HG03095 (cell line): ENCODE data around the gene IFT43.
"Not testable (repeated sequence)": the region's sequence is repeated elsewhere in the genome, so short reads cannot be mapped to it uniquely, and the experiment has no call there.

ENCODE experiments used
- ATAC-seq: cut with Tn5 transposase; IDR thresholded peaks from one replicate; pipeline ENCODE4 v1.9.1; 2021; ENCODE audit warnings: moderate library complexity; ENCODE audit not compliant: unreplicated experiment

IFT43 gene

GRCh38 chr14:76009627-76010026, 24.1 kb downstream of the IFT43 start:
- not testable (repeated sequence) for ATAC-seq

GRCh38 chr14:76011930-76012329, 26.4 kb downstream of the IFT43 start:
- ATAC-seq, result no peak

GRCh38 chr14:76012354-76012753, 26.8 kb downstream of the IFT43 start:
- ATAC-seq, result no peak

- ATAC-seq, result no peak
Measured at GRCh38 chr14:76015191-76015590, 29.6 kb downstream of the IFT43 start.

- no peak for ATAC-seq
Measured at GRCh38 chr14:76015668-76016067, 30.1 kb downstream of the IFT43 start.

- no peak for ATAC-seq
Measured at GRCh38 chr14:76019676-76020075, 34.1 kb downstream of the IFT43 start.

GRCh38 chr14:76022991-76023390, 37.4 kb downstream of the IFT43 start:
- ATAC-seq, result no peak

GRCh38 chr14:76023757-76024156, 38.2 kb downstream of the IFT43 start:
- ATAC-seq, result no peak

GRCh38 chr14:76024211-76024907, 38.8 kb downstream of the IFT43 start:
- ATAC-seq, result no peak

GRCh38 chr14:76034566-76034965, 49.0 kb downstream of the IFT43 start:
- ATAC-seq, result no peak

GRCh38 chr14:76040704-76041103, 55.1 kb downstream of the IFT43 start:
- ATAC-seq, result no peak

- ATAC-seq, result no peak
Measured at GRCh38 chr14:76045773-76046172, 60.2 kb downstream of the IFT43 start.

GRCh38 chr14:76050250-76050649, 64.7 kb downstream of the IFT43 start:
- ATAC-seq, result no peak

GRCh38 chr14:76050797-76051392, 65.3 kb downstream of the IFT43 start:
- ATAC-seq, result no peak

- ATAC-seq, result no peak
Measured at GRCh38 chr14:76051717-76052465, 66.3 kb downstream of the IFT43 start.

GRCh38 chr14:76053572-76054355, 68.2 kb downstream of the IFT43 start:
- ATAC-seq, result no peak

- ATAC-seq, result no peak
Measured at GRCh38 chr14:76055330-76055729, 69.8 kb downstream of the IFT43 start.

- ATAC-seq, result no peak
Measured at GRCh38 chr14:76056128-76056527, 70.6 kb downstream of the IFT43 start.

- ATAC-seq, result no peak
Measured at GRCh38 chr14:76057914-76058313, 72.4 kb downstream of the IFT43 start.

GRCh38 chr14:76063327-76063726, 77.8 kb downstream of the IFT43 start:
- ATAC-seq, result no peak

GRCh38 chr14:76065519-76065918, 80.0 kb downstream of the IFT43 start:
- ATAC-seq, result no peak
